GM10248 (cell line): ENCODE measurements around the gene LEMD1.

Experiments
- CTCF ChIA-PET: fragments of 300-600 bp; sonication (Branson Sonifier 250); formaldehyde crosslinking; extraction: SDS; loops from one replicate; lab custom pipeline; 2021; ENCODE audit warnings: antibody characterized with exemption; lab: Yijun Ruan, JAX
- POLR2A ChIA-PET: fragments of 350-650 bp; sonication (Branson Sonifier 250); formaldehyde crosslinking; extraction: SDS; loops from one replicate; lab custom pipeline; 2020; ENCODE audit warnings: antibody characterized with exemption; lab: Yijun Ruan, JAX
- DNase-seq: peaks from one replicate; pipeline ENCODE4 v3.0.0; 2012; ENCODE audit errors: extremely low spot score
- CTCF ChIP-seq: IDR thresholded peaks from 2 replicates; pipeline ENCODE4 v1.5.1; 2012; ENCODE audit warnings: mild to moderate bottlenecking, low read depth; ENCODE audit errors: extremely low read depth, missing control alignments, control extremely low read depth

Gene LEMD1

GRCh38 chr1:205351984-205352713 lies 69.7 kb downstream of the LEMD1 start:
- ChIA-PET POLR2A (no interaction called here), CTCF (interaction anchor here (1.2 to 4.1 kb wide), 5 partner anchors 19 to 133 kb away, joined by 6 to 22 read pairs (median 18); no protein-coding TSS in a partner anchor)
- TF ChIP-seq CTCF: no peak
- no peak for DNase-seq

GRCh38 chr1:205350691-205351141 lies 71.1 kb downstream of the LEMD1 start:
- CTCF ChIA-PET: interaction anchor here (0.9 to 2.9 kb wide), 6 partner anchors 14 to 173 kb away, joined by 4 to 14 read pairs (median 7); no protein-coding TSS in a partner anchor
- DNase-seq: no peak
- TF ChIP-seq CTCF: no peak
- POLR2A ChIA-PET: no interaction called here

GRCh38 chr1:205350124-205350523 lies 71.7 kb downstream of the LEMD1 start:
- CTCF ChIA-PET: interaction anchor here (0.9 to 2.9 kb wide), 7 partner anchors 13 to 174 kb away, joined by 4 to 14 read pairs (median 7); no protein-coding TSS in a partner anchor
- no peak for TF ChIP-seq CTCF
- POLR2A ChIA-PET: no interaction called here
- DNase-seq: no peak

- CTCF ChIA-PET: interaction anchor here (1.3 to 2.9 kb wide), 4 partner anchors 12 to 175 kb away, joined by 7 to 14 read pairs (median 11); no protein-coding TSS in a partner anchor
- no peak for TF ChIP-seq CTCF
- POLR2A ChIA-PET: no interaction called here
- no peak for DNase-seq
Observed at GRCh38 chr1:205348554-205349487, 73.0 kb downstream of the LEMD1 start.

GRCh38 chr1:205346956-205347574 lies 74.8 kb downstream of the LEMD1 start:
- POLR2A ChIA-PET: no interaction called here
- DNase-seq: no peak
- TF ChIP-seq CTCF: no peak
- CTCF ChIA-PET: interaction anchor here (0.9 to 2.1 kb wide), 2 partner anchors 10 to 22 kb away, joined by 4 to 10 read pairs; no protein-coding TSS in a partner anchor

- CTCF ChIA-PET: interaction anchor here (1.0 to 2.1 kb wide), 3 partner anchors 9 to 20 kb away, joined by 5 to 11 read pairs (median 10); no protein-coding TSS in a partner anchor
- TF ChIP-seq CTCF: no peak
- POLR2A ChIA-PET: no interaction called here
- DNase-seq: no peak
Observed at GRCh38 chr1:205345761-205346160, 76.1 kb downstream of the LEMD1 start.
